T47D (cell line): ENCODE measurements around the gene FZD8.
"Not testable (repeated sequence)": the region's sequence is repeated elsewhere in the genome, so short reads cannot be mapped to it uniquely, and the experiment has no call there.

ENCODE experiments used
- DNase-seq, 2 experiments: peaks; one replicate each; pipeline versions ENCODE4 v3.0.0 to v3.0.0-alpha.2; 2011 to 2012; ENCODE audit warnings: low read depth in 1 of 2, low spot score in 1 of 2
- JUND ChIP-seq: IDR thresholded peaks from 2 replicates; pipeline ENCODE4 v1.6.1; 2012; ENCODE audit warnings: low read depth
- in situ Hi-C: cut with HindIII; loops from 2 replicates; pipeline ENCODE4 v1.10.0; 2016; ENCODE audit warnings: low sequenced_read_pairs, low pct_unique_long_range_greater_than_20kb

Gene FZD8

DNA sequence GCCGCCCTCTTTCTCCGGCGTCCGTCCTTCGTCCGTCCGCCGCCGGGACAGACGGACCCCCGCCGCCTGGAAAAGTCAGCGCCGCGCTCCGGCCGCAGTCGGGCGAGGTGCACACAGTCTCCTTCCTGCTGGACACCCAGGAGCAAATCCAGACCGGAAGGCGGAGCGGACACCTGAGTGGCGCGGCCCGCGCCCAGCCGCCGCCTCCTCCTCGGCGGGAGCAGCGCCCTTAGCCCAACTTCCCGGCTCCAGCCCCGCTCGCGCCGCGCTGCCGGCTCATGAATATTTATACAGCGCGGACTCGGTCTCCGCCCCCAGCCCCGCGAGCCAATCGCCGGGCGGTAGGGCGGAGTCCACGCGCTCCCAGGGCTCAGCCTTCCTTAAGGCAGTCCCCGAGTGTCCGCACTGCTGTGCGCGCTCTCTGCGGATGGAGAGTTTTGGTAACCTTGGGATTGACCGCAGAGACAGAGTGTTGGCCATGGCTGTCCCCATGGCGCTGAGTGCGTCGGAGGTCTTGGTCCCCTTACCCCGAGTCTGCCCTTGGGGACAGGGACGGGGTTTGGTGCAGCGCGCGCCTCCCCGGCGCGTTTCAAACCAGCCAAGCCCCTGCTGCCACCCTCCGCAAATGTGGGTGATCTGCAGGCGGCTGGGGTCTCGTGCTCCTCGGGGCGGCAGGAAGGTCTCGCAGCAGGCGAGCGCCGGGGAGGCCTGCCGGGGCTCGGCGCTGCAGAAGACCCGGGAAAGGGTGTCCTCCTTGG lies at the start of gene FZD8:
FZD8 (minus strand) TSS at position 262 of the 758 bp plus-strand sequence. CDS start 867 bp downstream, outside the sequence.
- peak; percentile 96 to 100 for DNase-seq
- TF ChIP-seq JUND = no peak
- in situ Hi-C loops = no loop called here

GRCh38 chr10:35691522-35692236 lies 49.6 kb upstream of the FZD8 start:
- in situ Hi-C loops = no loop called here
- TF ChIP-seq JUND = no peak
- DNase-seq = no peak

- TF ChIP-seq JUND = no peak
- peak in 1 of 2 experiments; percentile 89 for DNase-seq
- in situ Hi-C loops = no loop called here
These were observed 48.4 kb upstream of the FZD8 start for GRCh38 chr10:35690534-35690933.

DNA sequence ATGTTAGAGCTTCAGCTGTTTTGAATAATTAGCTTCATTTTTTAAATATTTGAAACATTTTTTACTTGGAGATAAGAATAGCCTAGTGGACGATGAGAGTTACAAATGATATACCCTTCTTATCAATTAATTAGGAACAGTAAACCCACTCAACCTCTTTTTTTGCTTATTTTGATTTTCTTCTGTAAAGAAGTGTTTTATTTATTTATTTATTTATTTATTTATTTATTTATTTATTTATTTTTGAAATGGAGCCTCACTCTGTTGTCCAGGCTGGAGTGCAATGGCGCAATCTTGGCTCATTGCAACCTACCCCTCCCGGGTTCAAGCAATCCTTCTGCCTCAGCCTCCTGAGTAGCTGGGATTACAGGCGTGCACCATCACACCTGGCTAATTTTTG lies 43.8 kb upstream of the FZD8 start:
- DNase-seq, in situ Hi-C loops: not testable (repeated sequence)

- in situ Hi-C loops = no loop called here
- peak in 1 of 2 experiments; percentile 12 for DNase-seq
- TF ChIP-seq JUND = no peak
These were observed 43.3 kb upstream of the FZD8 start for GRCh38 chr10:35685402-35685801.

- in situ Hi-C loops = no loop called here
- no peak for TF ChIP-seq JUND
- no peak for DNase-seq
These were observed 42.5 kb upstream of the FZD8 start for GRCh38 chr10:35684586-35684985.

DNA sequence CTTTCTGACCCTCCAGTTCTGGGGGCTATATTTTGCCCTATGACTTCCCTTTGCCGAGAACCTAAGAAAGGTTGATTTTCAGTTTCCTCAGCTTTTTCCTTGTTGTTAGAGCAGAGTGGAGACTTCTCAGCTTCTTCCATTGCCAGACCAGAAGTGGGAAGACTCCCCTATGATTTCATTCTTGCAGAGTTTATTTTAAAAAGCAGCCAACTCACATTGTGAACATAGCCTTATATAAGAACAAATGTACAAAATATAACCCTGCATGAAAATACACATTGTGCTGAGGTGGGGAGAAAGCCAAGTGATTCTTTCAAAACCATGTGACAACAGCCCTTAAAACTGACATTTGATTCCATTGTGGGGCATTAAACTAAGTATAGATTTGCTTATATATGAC lies 33.8 kb upstream of the FZD8 start:
- TF ChIP-seq JUND = no peak
- DNase-seq = no peak
- in situ Hi-C loops = no loop called here

DNA sequence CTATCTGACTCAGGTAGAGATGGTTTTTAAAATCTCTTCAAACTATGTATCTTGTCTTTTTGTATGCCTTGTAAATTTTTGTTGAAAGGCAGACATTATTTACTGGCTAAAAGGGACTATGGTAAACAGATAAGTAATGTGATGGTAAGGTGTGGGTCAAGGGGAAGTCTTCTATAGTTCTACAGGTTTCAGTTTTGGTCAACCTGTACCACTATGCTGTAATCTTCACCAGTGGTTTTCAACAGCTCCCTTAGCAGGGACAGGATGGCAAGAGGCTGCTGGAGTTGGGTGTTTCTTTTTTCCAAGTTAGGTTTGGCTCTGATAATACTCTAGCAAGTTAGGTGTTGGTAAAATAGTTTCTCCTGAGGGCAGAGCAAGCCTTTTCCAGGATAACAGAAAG lies 32.7 kb upstream of the FZD8 start:
- in situ Hi-C loops = no loop called here
- DNase-seq = no peak
- no peak for TF ChIP-seq JUND

- no peak for DNase-seq
- in situ Hi-C loops = no loop called here
- no peak for TF ChIP-seq JUND
These were observed 27.0 kb upstream of the FZD8 start for GRCh38 chr10:35668865-35669650.

- in situ Hi-C loops = no loop called here
- DNase-seq = no peak
- no peak for TF ChIP-seq JUND
These were observed 25.9 kb upstream of the FZD8 start for GRCh38 chr10:35667971-35668370.

GRCh38 chr10:35667270-35667889 lies 25.3 kb upstream of the FZD8 start:
- in situ Hi-C loops = no loop called here
- DNase-seq = no peak
- TF ChIP-seq JUND = no peak

DNA sequence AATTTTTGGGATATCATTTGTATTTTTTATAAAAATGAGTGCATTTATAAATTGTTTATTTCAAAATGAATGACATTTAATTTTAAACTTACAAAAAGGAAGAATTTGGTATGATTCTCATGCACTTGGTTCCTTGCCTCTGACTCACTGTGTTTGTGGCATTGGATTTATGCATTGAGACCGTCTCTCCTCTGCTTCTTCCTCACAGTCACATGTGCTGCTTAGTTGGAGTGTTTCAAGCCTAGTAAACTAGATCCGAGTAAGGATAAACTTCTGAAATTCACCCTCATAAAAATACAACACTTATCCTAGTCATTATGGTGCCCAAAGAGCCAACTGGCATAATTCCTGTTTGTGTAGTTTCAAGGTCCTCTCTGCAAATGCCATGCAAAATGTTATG lies 19.1 kb upstream of the FZD8 start:
- TF ChIP-seq JUND = no peak
- in situ Hi-C loops = no loop called here
- DNase-seq = no peak
